HL-60 (cell line): ENCODE data around the gene WARS2.

Experiments used
- DNase-seq, 2 experiments: peaks; one replicate each; pipeline ENCODE4 v3.0.0-alpha.2; 2010 to 2020; ENCODE audit warnings: low read depth in 1 of 2, low spot score in 1 of 2
- H3K27ac ChIP-seq: fragments of 250-450 bp; sonication (Bioruptor Pico); replicated peaks from 2 replicates; pipeline ENCODE4 v1.5.1; 2020; ENCODE audit warnings: mild to moderate bottlenecking, moderate library complexity
- H3K27me3 ChIP-seq: fragments of 250-450 bp; sonication (Bioruptor Pico); 2 replicates; pipeline ENCODE4 v1.5.1; 2021; ENCODE audit warnings: mild to moderate bottlenecking, moderate library complexity; ENCODE audit not compliant: insufficient read depth, poor library complexity, severe bottlenecking
- H3K4me3 ChIP-seq: replicated peaks from 2 replicates; pipeline ENCODE4 v1.5.1; 2011; ENCODE audit warnings: mild to moderate bottlenecking, control low read depth, low read length; ENCODE audit not compliant: insufficient read depth
- GABPA ChIP-seq: IDR thresholded peaks from 2 replicates; pipeline ENCODE4 v1.6.1; 2012; ENCODE audit warnings: low read depth
- POLR2AphosphoS5 ChIP-seq: IDR thresholded peaks from 2 replicates; pipeline ENCODE4 v1.6.1; 2012; ENCODE audit warnings: low read depth
- REST ChIP-seq: IDR thresholded peaks from 2 replicates; pipeline ENCODE4 v1.6.1; 2012; ENCODE audit warnings: low read depth; ENCODE audit not compliant: insufficient replicate concordance
- SPI1 ChIP-seq: IDR thresholded peaks from 2 replicates; pipeline ENCODE4 v1.6.1; 2012; ENCODE audit warnings: low read depth, mild to moderate bottlenecking, borderline replicate concordance
- long read RNA-seq: library from polyadenylated mRNA; unstranded; transcript quantifications from one replicate; pipeline ENCODE4 v2.0.0, GENCODE V29; 2020
- TF ChIP-seq, protein P1 (sequence below): IDR thresholded peaks from one replicate; pipeline ENCODE4 v1.5.1; 2011; ENCODE audit warnings: low read length, control low read depth, inconsistent platforms; ENCODE audit not compliant: insufficient read depth

WARS2 gene
- long read RNA-seq, transcript WARS2-201 (6 exons, 2,800 nt) = major isoform, 56 of 107 reads
- long read RNA-seq, transcript WARS2-203 (5 exons, 621 nt) = minor isoform, 10 of 107 reads
- long read RNA-seq, transcript WARS2-202 (6 exons, 2,811 nt) = minor isoform, 8 of 107 reads
- long read RNA-seq, partial matches to known transcripts = 9 of 107 reads
- long read RNA-seq, other reads (novel, unspliced or antisense) = 22 of 107 reads

DNA sequence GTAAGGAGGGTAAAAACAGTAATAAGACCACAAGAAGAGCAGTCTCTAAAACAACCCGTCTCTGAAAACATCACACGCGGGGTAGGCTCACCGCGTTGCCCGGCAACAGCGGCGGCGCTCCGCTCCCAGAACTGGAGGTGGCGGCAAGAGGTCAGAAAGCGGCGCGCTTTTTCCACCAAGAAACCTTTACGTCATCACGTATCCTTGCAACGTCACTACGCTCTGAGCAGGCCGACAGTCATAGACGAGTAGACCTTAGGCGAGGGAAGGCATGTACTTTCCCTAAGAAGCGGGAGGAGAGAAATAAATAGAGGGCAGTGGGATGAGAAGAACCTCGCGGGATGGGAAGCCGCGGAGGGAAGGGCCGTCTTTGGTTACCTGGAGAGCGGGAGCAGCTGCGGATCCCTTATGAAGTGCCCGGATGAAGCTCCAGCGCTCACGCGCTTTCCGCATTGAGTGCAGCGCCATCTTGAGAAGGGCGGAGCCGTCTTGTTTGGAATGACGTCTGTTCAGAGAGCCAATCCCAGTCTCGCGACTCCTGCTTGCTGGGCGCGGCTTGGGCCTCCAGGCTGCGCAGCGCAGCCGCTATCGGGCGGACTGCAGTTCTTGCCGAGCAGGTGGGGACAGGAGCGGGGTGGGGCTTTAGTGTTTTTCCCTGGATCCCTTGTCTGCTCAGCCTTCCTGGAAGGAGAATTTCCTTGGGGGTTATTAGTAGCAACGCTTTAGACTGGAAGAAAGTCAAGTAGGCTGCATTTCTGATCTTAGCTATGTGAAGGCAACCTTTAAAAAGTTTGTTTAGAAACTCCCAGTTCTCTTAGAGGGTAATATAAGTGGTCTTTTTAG lies at the start of gene WARS2:
Gene WARS2 (minus strand): TSS at position 477 of the 843 bp plus-strand sequence. CDS start 9 bp downstream, at position 468.
- no peaks in the 10 kb centered on the region for H3K27me3 ChIP-seq
- peak within 1 kb of the TSS; percentile 97 for H3K27ac ChIP-seq
- peak; percentile 94 to 97 for DNase-seq
- peak within 1 kb of the TSS; percentile 57 for H3K4me3 ChIP-seq
- TF ChIP-seq, protein P1, sequence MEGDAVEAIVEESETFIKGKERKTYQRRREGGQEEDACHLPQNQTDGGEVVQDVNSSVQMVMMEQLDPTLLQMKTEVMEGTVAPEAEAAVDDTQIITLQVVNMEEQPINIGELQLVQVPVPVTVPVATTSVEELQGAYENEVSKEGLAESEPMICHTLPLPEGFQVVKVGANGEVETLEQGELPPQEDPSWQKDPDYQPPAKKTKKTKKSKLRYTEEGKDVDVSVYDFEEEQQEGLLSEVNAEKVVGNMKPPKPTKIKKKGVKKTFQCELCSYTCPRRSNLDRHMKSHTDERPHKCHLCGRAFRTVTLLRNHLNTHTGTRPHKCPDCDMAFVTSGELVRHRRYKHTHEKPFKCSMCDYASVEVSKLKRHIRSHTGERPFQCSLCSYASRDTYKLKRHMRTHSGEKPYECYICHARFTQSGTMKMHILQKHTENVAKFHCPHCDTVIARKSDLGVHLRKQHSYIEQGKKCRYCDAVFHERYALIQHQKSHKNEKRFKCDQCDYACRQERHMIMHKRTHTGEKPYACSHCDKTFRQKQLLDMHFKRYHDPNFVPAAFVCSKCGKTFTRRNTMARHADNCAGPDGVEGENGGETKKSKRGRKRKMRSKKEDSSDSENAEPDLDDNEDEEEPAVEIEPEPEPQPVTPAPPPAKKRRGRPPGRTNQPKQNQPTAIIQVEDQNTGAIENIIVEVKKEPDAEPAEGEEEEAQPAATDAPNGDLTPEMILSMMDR = no peak
- TF ChIP-seq GABPA (0 out of 2 replicates have a peak, but pooled peaks have one; percentile 27), POLR2AphosphoS5 (peak; percentile 82), REST (peak; percentile 83)

DNA sequence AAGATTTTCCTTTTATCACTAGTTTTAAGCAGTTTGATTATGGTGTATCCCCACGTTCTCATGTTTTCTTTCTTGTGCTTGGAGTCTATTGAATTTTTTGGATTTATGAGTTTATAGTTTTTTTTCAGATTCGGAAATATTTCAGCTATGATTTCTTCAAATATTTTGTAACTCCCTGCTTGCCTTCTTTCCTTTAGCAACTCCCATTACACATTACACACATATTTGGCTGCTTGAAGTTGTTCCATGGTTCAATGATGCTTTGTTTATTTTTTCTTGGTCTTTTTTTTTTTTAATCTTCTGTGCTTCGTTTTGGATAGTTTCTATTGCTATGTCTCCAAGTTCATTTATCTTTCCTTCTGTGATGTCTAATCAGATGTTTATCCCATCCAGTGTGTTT lies 48.5 kb upstream of the WARS2 start:
- DNase-seq = no peak
- Histone ChIP-seq H3K4me3 (no peak overlapping the region), H3K27ac (no peak overlapping the region), H3K27me3 (no peaks in the 10 kb centered on the region)
- TF ChIP-seq REST = no peak
- TF ChIP-seq GABPA = no peak
- no peak for TF ChIP-seq SPI1
- TF ChIP-seq, protein P1 = no peak
- TF ChIP-seq POLR2AphosphoS5 = no peak

DNA sequence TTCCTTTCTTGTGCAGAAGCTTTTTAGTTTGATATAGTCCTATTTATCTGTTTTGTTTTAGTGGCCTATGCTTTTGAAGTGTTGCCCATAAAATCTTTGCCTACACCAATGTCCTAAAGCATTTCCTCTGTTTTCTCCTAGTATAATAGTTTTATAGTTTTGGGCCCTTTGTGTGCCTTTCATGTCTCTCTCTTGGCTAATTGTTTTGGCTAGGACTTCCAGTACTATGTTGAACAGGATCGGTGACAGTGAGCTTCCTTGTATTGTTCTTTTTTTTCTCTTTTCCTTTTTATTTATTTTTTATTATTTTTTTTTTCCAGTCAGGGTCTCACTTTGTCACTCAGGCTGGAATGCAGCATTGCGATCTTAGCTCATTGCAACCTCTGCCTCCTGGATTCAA lies 47.0 kb upstream of the WARS2 start:
- Histone ChIP-seq H3K27me3 (no peaks in the 10 kb centered on the region), H3K27ac (no peak overlapping the region), H3K4me3 (no peak overlapping the region)
- TF ChIP-seq POLR2AphosphoS5 = no peak
- TF ChIP-seq SPI1 = no peak
- TF ChIP-seq GABPA = no peak
- no peak for TF ChIP-seq REST
- TF ChIP-seq, protein P1 = no peak
- no peak for DNase-seq
